Memory B cell (primary cell): ENCODE results near the gene HTR3A.

Source experiments
- ATAC-seq: fragments of 150-1000 bp; cut with Tn5 transposase; 2 replicates; pipeline ENCODE4 v1.10.0; 2021; ENCODE audit warnings: low read depth, mild to moderate bottlenecking, moderate library complexity
- DNase-seq, 2 donors: peaks; one replicate each; pipeline ENCODE4 v3.0.0; 2022; ENCODE audit warnings: low spot score in 2 of 2
- H3K27ac Mint-ChIP-seq: one replicate; pipeline ENCODE4 v1.8.0; 2022; ENCODE audit warnings: mild to moderate bottlenecking, moderate library complexity, mixed read lengths
- H3K27me3 Mint-ChIP-seq: one replicate; pipeline ENCODE4 v1.8.0; 2022; ENCODE audit warnings: mixed read lengths
- H3K36me3 Mint-ChIP-seq: one replicate; pipeline ENCODE4 v1.8.0; 2022; ENCODE audit warnings: mild to moderate bottlenecking, mixed read lengths
- H3K4me1 Mint-ChIP-seq: one replicate; pipeline ENCODE4 v1.8.0; 2022; ENCODE audit warnings: mixed read lengths
- H3K4me3 Mint-ChIP-seq: one replicate; pipeline ENCODE4 v1.8.0; 2022; ENCODE audit warnings: mild to moderate bottlenecking, moderate library complexity, mixed read lengths
- H3K9me3 Mint-ChIP-seq: one replicate; pipeline ENCODE4 v1.8.0; 2022; ENCODE audit warnings: mixed read lengths

The HTR3A gene

GRCh38 chr11:114036958-114037357 is 62.0 kb downstream of the HTR3A start:
- Mint-ChIP-seq H3K9me3 (no peaks in the 10 kb centered on the region), H3K4me1 (no peaks in the 10 kb centered on the region), H3K27me3 (peaks cover 11% of the 10 kb centered on the region), H3K27ac (no peak overlapping the region), H3K36me3 (no peaks in the 10 kb centered on the region), H3K4me3 (no peak overlapping the region)
- ATAC-seq, result no peak
- DNase-seq, result no peak

GRCh38 chr11:114039551-114039950 is 64.6 kb downstream of the HTR3A start:
- peaks cover 7% of the 10 kb centered on the region for H3K27me3 Mint-ChIP-seq
- no peaks in the 10 kb centered on the region for H3K9me3 Mint-ChIP-seq
- DNase-seq, result no peak
- no peak overlapping the region for H3K27ac Mint-ChIP-seq
- peaks cover 4% of the 10 kb centered on the region for H3K4me1 Mint-ChIP-seq
- H3K36me3 Mint-ChIP-seq, result no peaks in the 10 kb centered on the region
- ATAC-seq, result no peak
- H3K4me3 Mint-ChIP-seq, result no peak overlapping the region
